SK-MEL-5 (cell line): ENCODE measurements around the gene KIFBP. TPM values are rescaled to one million over a fixed set of nuclear protein-coding genes. Genes with fewer than 3 reads are reported as not detected.
A peak's percentile ranks its signal among the peaks of the same experiment; 100 is the strongest.
"Not testable (repeated sequence)": the region's sequence is repeated elsewhere in the genome, so short reads cannot be mapped to it uniquely, and the experiment has no call there.

Experiments
- DNase-seq: peaks from one replicate; pipeline ENCODE4 v3.0.0-alpha.2; 2016; ENCODE audit warnings: low read depth, low spot score
- in situ Hi-C: cut with HindIII; loops from 2 replicates; pipeline ENCODE4 v1.10.0; 2016; ENCODE audit warnings: low sequenced_read_pairs, high pct_unique_total_duplicates, low pct_unique_long_range_greater_than_20kb
- polyA plus RNA-seq, 2 experiments: library from polyadenylated mRNA; depleted of rRNA; stranded (reverse); fragments of >200 nt; gene quantifications; 2 replicates each; pipeline ENCODE4 v1.2.3, GENCODE V29; 2015
- total RNA-seq: library from RNA; depleted of rRNA; stranded (reverse); fragments of >200 nt; shearing (Covaris generic); gene quantifications from 2 replicates; pipeline ENCODE4 v1.2.3, GENCODE V29; 2014; rRNA removed

The KIFBP gene
- 18.9 and 21.2 TPM in 2 replicates for total RNA-seq
- 15.8 and 16.0 TPM in 2 replicates for polyA plus RNA-seq (2015; cell fraction: cytosol; rRNA removed)
- 15.7 and 18.1 TPM in 2 replicates for polyA plus RNA-seq (2015; cell fraction: nucleus; rRNA removed)

DNA sequence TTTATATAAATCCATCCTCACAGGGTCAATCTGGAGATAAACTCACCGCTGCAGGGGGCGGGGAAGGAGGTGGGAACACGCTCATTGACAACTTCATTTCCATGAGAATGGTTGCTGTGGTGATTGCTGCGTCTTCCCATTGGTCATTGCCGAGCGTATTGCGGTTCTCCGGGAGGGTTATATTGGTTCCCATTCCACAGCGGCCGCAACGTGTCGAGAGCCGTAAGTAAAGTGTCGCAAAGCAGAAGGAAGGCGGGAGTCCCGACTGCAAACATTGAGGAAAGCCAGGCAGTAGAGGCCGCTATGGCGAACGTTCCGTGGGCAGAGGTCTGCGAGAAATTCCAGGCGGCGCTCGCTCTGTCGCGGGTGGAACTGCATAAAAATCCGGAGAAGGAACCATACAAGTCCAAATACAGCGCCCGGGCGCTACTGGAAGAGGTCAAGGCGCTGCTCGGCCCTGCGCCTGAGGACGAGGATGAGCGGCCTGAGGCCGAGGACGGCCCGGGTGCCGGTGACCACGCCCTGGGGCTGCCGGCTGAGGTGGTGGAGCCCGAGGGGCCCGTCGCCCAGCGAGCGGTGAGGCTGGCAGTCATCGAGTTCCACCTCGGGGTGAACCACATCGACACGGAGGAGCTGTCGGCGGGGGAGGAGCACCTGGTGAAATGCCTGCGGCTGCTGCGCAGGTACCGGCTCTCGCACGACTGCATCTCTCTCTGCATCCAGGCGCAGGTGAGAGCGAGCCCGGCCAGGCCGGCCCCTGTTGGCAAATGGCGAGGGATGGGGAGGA lies at the start of gene KIFBP:
KIFBP (plus strand) TSS at position 274 of the 787 bp plus-strand sequence; CDS start at position 304, 30 bp downstream.
- peak; percentile 96 for DNase-seq
- in situ Hi-C loops = no loop called here

- no peak for DNase-seq
- in situ Hi-C loops = no loop called here
Observed at GRCh38 chr10:68938884-68939283, 49.7 kb upstream of the KIFBP start.

GRCh38 chr10:68940917-68941316 lies 47.7 kb upstream of the KIFBP start:
- DNase-seq, in situ Hi-C loops: not testable (repeated sequence)

DNA sequence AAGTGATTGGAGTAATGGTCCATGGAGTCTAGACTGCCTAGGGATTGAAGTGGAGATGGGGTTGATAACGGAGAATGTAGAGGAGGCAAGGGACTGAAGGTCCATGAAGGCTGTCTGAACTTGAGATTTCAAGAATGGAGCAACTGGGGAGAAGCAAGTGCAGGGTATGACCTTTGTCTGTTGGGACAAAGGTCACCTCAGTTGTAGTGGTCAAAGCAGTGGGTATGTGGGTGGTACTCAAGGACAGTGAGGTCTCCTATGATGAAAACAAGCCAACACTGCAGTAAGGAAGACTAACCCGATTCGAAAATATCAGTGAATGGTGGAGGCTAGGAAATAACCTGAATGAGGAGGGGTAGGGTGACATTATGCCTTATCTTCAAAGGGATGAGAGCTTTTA lies 38.0 kb upstream of the KIFBP start:
- no peak for DNase-seq
- in situ Hi-C loops = no loop called here

GRCh38 chr10:68954904-68955303 lies 33.7 kb upstream of the KIFBP start:
- no peak for DNase-seq
- in situ Hi-C loops = no loop called here

- in situ Hi-C loops = no loop called here
- DNase-seq = no peak
Observed at GRCh38 chr10:68955355-68955831, 33.2 kb upstream of the KIFBP start.

DNA sequence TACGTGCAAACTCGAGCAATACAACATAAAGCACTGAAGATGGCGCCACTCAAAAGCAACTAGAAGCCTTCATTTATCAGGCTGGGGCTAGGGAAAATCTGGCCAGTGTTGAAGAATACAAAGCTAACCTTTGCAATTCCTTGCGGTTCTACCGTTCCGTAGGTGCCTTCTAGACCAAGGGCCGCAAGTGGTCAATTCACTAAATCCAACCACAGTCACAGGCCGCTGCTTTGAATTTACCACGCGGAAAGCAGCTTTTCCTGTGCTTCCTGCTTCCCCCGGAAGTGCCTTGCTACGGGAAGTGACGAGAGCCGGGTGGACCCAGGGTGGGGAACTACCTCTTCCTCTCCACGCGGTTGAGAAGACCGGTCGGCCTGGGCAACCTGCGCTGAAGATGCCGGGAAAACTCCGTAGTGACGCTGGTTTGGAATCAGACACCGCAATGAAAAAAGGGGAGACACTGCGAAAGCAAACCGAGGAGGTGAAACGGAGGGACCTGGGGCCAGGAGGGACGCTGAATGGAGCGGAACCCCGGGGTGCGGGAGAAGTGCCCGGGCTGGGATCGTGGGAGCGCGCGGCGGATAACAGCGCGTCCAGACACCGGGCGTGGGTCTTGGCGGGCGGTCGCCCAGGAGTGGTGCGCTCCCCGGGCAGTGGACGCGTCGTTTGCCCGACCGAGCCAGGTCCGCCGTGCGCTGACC lies 32.6 kb upstream of the KIFBP start, which contains the start of gene DDX21:
DDX21 (plus strand) TSS at position 339 of the 701 bp plus-strand sequence; CDS start at position 395, 56 bp downstream.
- in situ Hi-C loops = no loop called here
- DNase-seq = peak; percentile 92

GRCh38 chr10:68957284-68957615 lies 31.4 kb upstream of the KIFBP start:
- in situ Hi-C loops = no loop called here
- no peak for DNase-seq

DNA sequence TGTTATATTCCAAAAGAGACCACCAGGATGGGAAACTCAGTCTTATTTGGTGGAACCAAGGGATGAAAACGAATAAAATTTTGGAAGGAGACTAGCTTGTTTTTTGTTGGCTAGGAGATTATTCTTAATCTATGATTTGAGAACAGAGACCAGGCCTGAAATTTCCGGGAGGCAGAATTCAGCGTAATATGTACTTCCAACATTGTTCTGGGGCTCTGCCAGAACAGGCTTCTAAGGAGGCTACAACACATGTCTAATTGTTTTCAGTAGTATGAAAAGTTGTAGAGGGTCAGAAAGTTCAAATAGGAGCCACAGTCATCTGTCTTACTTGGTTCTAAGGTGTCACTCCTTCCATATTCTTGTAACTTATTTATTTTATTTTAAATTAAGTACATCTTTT lies 30.9 kb upstream of the KIFBP start:
- peak; percentile 32 for DNase-seq
- in situ Hi-C loops = no loop called here

GRCh38 chr10:68959695-68960527 lies 28.7 kb upstream of the KIFBP start:
- in situ Hi-C loops = no loop called here

GRCh38 chr10:68963151-68963550 lies 25.5 kb upstream of the KIFBP start:
- in situ Hi-C loops = no loop called here
- no peak for DNase-seq

More at GRCh38 chr10:68959695-68960527, 28.7 kb upstream of the KIFBP start:
- DNase-seq = no peak

GRCh38 chr10:68973975-68974374 lies 14.6 kb upstream of the KIFBP start:
- in situ Hi-C loops = no loop called here
- DNase-seq = no peak

- in situ Hi-C loops, DNase-seq: not testable (repeated sequence)
Observed at GRCh38 chr10:68975936-68976473, 12.6 kb upstream of the KIFBP start.

DNA sequence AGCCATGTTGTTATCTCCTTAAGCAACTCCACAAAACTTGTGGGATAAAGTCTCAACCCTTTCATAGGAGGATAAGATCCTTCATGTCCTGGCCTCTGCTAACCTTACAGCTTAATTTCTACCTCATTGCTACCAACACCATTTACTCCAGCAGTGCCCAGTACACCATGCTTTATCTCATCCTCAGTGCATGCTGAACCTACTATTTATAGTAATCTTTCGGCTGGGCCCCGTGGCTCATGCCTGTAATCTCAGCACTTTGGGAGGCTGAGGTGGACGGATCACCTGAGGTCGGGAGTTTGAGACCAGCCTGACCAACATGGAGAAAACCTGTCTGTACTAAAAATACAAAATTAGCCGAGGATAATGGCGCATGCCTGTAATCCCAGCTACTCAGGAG lies 8.9 kb upstream of the KIFBP start:
- DNase-seq, in situ Hi-C loops: not testable (repeated sequence)

GRCh38 chr10:68981074-68981473 lies 7.5 kb upstream of the KIFBP start:
- in situ Hi-C loops = no loop called here
- peak; percentile 15 for DNase-seq

DNA sequence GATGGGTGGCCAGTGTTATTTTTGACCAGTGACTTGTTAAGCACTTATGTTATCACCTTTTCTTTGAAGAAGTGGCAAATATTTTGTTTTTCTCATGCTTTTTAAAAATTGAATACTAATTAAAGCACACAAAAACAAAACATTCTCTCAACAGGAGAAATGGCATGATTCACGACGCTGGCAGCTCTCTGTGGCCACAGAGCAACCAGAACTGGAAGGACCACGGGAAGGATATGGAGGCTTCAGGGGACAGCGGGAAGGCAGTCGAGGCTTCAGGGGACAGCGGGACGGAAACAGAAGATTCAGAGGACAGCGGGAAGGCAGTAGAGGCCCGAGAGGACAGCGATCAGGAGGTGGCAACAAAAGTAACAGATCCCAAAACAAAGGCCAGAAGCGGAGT lies 6.2 kb upstream of the KIFBP start:
- no peak for DNase-seq
- in situ Hi-C loops = no loop called here

- in situ Hi-C loops = no loop called here
- DNase-seq = no peak
Observed at GRCh38 chr10:68987611-68988010, 992 bp upstream of the KIFBP start.
